ENCODE results near the gene KCTD15. TPM values are rescaled to one million over a fixed set of nuclear protein-coding genes. Genes with fewer than 3 reads are reported as not detected.

Gene KCTD15
- total RNA-seq, 2 experiments from 2014 or later, result 10.9 to 11.6 TPM

GRCh38 chr19:33758541-33759013 lies 38.1 kb upstream of the KCTD15 start:
- Mint-ChIP-seq H3K9me3 (no peaks in the 10 kb centered on the region), H3K27me3 (no peaks in the 10 kb centered on the region), H3K4me3 (no peak overlapping the region), H3K36me3 (ENCODE audit: low read depth) (no peaks in the 10 kb centered on the region), H3K4me1 (no peaks in the 10 kb centered on the region), H3K27ac (no peak overlapping the region)
- ChIA-PET CTCF (no interaction called here), POLR2A (no interaction called here)
- no peak for DNase-seq

DNA sequence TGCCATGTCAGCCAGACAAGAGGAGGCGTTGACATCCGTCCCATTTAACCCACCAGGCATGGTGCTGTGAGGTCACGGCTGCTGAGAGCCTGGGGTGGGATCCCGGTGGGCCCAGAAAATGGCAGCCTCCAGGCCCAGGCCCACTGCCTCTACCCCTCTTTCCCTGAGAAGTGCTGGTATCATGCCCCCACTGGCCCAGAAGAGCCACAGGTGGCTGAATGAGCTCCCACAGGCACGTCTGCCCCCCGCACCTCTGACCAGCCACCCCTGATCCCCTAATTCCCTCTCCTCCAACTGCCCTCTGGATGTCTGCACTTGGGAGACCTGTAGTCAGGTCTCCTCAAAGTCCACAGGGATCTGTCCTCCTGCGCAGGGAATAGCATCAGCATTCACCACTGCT lies 37.3 kb upstream of the KCTD15 start:
- Mint-ChIP-seq H3K4me3 (no peak overlapping the region), H3K36me3 (ENCODE audit: low read depth) (no peaks in the 10 kb centered on the region), H3K27me3 (no peaks in the 10 kb centered on the region), H3K9me3 (no peaks in the 10 kb centered on the region), H3K4me1 (no peaks in the 10 kb centered on the region), H3K27ac (no peak overlapping the region)
- ChIA-PET CTCF (no interaction called here), POLR2A (no interaction called here)
- DNase-seq, result no peak

- POLR2A ChIA-PET, result no interaction called here
- Mint-ChIP-seq H3K4me3 (no peak overlapping the region), H3K27ac (no peak overlapping the region), H3K36me3 (ENCODE audit: low read depth) (no peaks in the 10 kb centered on the region), H3K9me3 (no peaks in the 10 kb centered on the region), H3K27me3 (peaks cover 1% of the 10 kb centered on the region), H3K4me1 (no peaks in the 10 kb centered on the region)
- DNase-seq, result no peak
- CTCF ChIA-PET, result interaction anchor here (0.9 to 1.3 kb wide), 2 partner anchors 14 to 333 kb away, joined by 3 to 6 read pairs; no protein-coding TSS in a partner anchor
Observed at GRCh38 chr19:33763633-33764371, 32.9 kb upstream of the KCTD15 start.

- H3K4me1 Mint-ChIP-seq, result no peaks in the 10 kb centered on the region
Observed at GRCh38 chr19:33766623-33767022, 30.0 kb upstream of the KCTD15 start.

DNA sequence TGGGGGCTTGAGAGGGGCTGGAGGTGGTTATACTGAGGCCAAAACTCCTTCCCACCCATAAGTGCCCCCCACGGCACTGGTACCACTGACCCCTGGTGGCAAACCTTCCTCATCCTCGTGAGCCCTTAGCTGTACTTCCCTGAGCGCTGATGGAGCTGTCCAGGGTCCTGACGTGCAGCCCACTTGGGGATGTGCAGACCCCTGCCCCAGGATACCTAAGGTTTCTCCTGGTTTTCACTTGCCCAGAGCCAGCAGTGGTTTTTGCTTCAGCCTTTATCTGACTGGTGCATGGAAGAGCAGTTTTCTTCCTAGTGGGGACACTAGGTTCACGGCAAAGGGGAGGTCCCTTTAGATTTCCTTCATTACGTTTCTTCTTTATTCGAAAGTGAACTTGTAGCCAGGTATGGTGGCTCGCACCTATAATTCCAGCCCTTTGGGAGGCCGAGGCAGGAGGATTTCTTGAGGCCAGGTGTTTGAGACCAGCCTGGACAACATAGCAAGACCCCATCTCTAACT lies 28.7 kb upstream of the KCTD15 start:
- POLR2A ChIA-PET, result no interaction called here
- Mint-ChIP-seq H3K4me3 (no peak overlapping the region), H3K9me3 (no peaks in the 10 kb centered on the region), H3K27ac (no peak overlapping the region), H3K36me3 (ENCODE audit: low read depth) (no peaks in the 10 kb centered on the region), H3K4me1 (no peaks in the 10 kb centered on the region), H3K27me3 (peaks cover 1% of the 10 kb centered on the region)
- CTCF ChIA-PET, result interaction anchor here (0.6 to 2.9 kb wide), 3 partner anchors 10 to 353 kb away, joined by 3 to 15 read pairs (median 13); no protein-coding TSS in a partner anchor
- DNase-seq, result peak; percentile 31

More at GRCh38 chr19:33766623-33767022, 30.0 kb upstream of the KCTD15 start:
- H3K36me3 Mint-ChIP-seq (ENCODE audit: low read depth), result no peaks in the 10 kb centered on the region
- ChIA-PET CTCF (no interaction called here), POLR2A (no interaction called here)
- H3K9me3 Mint-ChIP-seq, result no peaks in the 10 kb centered on the region
- H3K27ac Mint-ChIP-seq, result no peak overlapping the region
- H3K4me3 Mint-ChIP-seq, result no peak overlapping the region
- peaks cover 1% of the 10 kb centered on the region for H3K27me3 Mint-ChIP-seq
- no peak for DNase-seq

- Mint-ChIP-seq H3K27ac (no peak overlapping the region), H3K4me3 (no peak overlapping the region), H3K36me3 (ENCODE audit: low read depth) (no peaks in the 10 kb centered on the region), H3K9me3 (no peaks in the 10 kb centered on the region), H3K4me1 (no peaks in the 10 kb centered on the region), H3K27me3 (peaks cover 1% of the 10 kb centered on the region)
- ChIA-PET POLR2A (no interaction called here), CTCF (interaction anchor here (1.6 to 2.9 kb wide), 3 partner anchors 8 to 353 kb away, joined by 8 to 15 read pairs (median 13); no protein-coding TSS in a partner anchor)
- DNase-seq, result no peak
Observed at GRCh38 chr19:33769208-33769607, 27.5 kb upstream of the KCTD15 start.

DNA sequence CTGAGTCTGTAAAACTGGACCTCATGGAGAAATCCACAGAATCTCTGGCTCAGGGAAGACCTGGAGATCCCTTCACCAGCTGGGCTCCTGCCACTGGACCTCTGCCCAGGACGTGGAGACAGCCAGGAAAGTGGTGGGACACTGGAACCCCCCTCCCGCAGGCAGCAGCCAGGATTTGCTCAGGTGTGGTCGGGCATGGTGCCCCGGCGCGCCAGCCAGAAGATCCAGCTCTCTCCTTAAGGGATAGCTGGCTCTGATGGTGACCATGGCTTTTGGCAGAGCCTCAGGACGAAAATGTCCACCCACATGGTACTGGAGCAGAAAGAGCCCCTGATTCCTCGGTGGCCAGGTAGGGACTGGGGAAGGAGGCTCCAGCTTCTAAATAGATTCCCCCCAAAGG lies 26.6 kb upstream of the KCTD15 start:
- Mint-ChIP-seq H3K27me3 (no peaks in the 10 kb centered on the region), H3K4me3 (no peak overlapping the region), H3K27ac (no peak overlapping the region), H3K36me3 (ENCODE audit: low read depth) (no peaks in the 10 kb centered on the region), H3K9me3 (no peaks in the 10 kb centered on the region), H3K4me1 (no peaks in the 10 kb centered on the region)
- ChIA-PET POLR2A (no interaction called here), CTCF (interaction anchor here (1.2 to 2.7 kb wide), 6 partner anchors 23 to 357 kb away, joined by 3 to 22 read pairs (median 12); no protein-coding TSS in a partner anchor)
- no peak for DNase-seq

DNA sequence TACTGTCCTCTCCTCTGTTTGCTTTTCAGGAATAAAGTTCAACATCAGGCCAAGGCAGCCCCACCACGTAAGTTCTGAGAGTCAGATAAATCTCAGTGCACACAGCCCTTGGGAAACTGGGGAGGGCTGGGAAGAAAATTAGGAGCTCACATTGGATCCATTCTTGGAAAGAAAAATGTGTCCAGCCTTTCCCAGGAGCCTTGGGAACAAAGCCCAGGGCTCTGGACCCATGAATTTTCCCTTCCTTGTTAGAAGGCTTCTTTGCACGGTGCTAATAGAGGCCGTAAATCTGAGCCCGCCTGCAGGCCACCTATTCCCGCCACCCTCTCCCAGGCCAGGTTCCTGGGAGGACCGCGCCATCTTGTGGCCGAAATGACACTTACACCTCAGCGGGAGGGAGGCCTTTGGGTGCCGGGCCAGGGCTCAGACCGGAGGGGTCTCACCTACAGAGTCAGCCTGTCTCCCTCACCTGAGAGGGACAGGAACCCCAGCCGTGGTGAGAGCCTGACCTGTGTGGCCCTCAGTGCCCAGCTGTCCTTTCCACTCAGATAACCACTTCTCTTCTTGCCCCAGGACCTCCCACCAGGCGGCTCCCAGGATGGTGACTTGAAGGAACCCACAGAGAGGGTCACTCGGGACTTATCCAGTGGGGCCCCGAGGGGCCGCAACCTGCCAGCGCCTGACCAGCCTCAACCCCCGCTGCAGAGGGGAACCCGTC lies 25.1 kb upstream of the KCTD15 start:
- H3K27me3 Mint-ChIP-seq, result no peaks in the 10 kb centered on the region
- no peak overlapping the region for H3K4me3 Mint-ChIP-seq
- H3K9me3 Mint-ChIP-seq, result no peaks in the 10 kb centered on the region
- no peak overlapping the region for H3K27ac Mint-ChIP-seq
- no peaks in the 10 kb centered on the region for H3K36me3 Mint-ChIP-seq (ENCODE audit: low read depth)
- H3K4me1 Mint-ChIP-seq, result no peaks in the 10 kb centered on the region
- peak; percentile 72 for DNase-seq
- ChIA-PET CTCF (interaction anchor here (0.7 to 2.6 kb wide), 5 partner anchors 250 to 355 kb away, joined by 3 to 22 read pairs (median 11); partner anchors contain the start of gene PEPD), POLR2A (no interaction called here)

DNA sequence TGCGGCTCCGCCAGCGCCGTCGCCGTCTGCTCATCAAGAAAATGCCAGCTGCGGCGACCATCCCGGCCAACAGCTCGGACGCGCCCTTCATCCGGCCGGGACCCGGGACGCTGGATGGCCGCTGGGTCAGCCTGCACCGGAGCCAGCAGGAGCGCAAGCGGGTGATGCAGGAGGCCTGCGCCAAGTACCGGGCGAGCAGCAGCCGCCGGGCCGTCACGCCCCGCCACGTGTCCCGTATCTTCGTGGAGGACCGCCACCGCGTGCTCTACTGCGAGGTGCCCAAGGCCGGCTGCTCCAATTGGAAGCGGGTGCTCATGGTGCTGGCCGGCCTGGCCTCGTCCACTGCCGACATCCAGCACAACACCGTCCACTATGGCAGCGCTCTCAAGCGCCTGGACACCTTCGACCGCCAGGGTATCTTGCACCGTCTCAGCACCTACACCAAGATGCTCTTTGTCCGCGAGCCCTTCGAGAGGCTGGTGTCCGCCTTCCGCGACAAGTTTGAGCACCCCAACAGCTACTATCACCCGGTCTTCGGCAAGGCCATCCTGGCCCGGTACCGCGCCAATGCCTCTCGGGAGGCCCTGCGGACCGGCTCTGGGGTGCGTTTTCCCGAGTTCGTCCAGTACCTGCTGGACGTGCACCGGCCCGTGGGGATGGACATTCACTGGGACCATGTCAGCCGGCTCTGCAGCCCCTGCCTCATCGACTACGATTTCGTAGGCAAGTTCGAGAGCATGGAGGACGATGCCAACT lies 24.4 kb upstream of the KCTD15 start:
- Mint-ChIP-seq H3K9me3 (no peaks in the 10 kb centered on the region), H3K27ac (no peak overlapping the region), H3K4me1 (no peaks in the 10 kb centered on the region), H3K4me3 (no peak overlapping the region), H3K27me3 (no peaks in the 10 kb centered on the region), H3K36me3 (ENCODE audit: low read depth) (no peaks in the 10 kb centered on the region)
- ChIA-PET POLR2A (no interaction called here), CTCF (interaction anchor here (1.3 to 2.6 kb wide), 4 partner anchors 340 to 356 kb away, joined by 3 to 22 read pairs (median 12); no protein-coding TSS in a partner anchor)
- no peak for DNase-seq

DNA sequence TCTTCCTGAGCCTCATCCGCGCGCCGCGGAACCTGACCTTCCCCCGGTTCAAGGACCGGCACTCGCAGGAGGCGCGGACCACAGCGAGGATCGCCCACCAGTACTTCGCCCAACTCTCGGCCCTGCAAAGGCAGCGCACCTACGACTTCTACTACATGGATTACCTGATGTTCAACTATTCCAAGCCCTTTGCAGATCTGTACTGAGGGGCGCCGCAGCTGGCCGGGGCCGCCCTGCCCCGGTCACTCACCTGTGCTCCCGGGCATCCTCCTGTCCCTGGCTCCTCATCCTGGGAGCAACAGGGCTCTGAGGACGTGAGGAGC lies 23.9 kb upstream of the KCTD15 start:
- no peaks in the 10 kb centered on the region for H3K27me3 Mint-ChIP-seq
- no peaks in the 10 kb centered on the region for H3K36me3 Mint-ChIP-seq (ENCODE audit: low read depth)
- H3K27ac Mint-ChIP-seq, result no peak overlapping the region
- no peak for DNase-seq
- no peak overlapping the region for H3K4me3 Mint-ChIP-seq
- H3K9me3 Mint-ChIP-seq, result no peaks in the 10 kb centered on the region
- CTCF ChIA-PET, result interaction anchor here (1.3 kb wide), 1 partner anchor 343 kb away, joined by 3 read pairs; no protein-coding TSS in a partner anchor
- H3K4me1 Mint-ChIP-seq, result no peaks in the 10 kb centered on the region
- POLR2A ChIA-PET, result no interaction called here

DNA sequence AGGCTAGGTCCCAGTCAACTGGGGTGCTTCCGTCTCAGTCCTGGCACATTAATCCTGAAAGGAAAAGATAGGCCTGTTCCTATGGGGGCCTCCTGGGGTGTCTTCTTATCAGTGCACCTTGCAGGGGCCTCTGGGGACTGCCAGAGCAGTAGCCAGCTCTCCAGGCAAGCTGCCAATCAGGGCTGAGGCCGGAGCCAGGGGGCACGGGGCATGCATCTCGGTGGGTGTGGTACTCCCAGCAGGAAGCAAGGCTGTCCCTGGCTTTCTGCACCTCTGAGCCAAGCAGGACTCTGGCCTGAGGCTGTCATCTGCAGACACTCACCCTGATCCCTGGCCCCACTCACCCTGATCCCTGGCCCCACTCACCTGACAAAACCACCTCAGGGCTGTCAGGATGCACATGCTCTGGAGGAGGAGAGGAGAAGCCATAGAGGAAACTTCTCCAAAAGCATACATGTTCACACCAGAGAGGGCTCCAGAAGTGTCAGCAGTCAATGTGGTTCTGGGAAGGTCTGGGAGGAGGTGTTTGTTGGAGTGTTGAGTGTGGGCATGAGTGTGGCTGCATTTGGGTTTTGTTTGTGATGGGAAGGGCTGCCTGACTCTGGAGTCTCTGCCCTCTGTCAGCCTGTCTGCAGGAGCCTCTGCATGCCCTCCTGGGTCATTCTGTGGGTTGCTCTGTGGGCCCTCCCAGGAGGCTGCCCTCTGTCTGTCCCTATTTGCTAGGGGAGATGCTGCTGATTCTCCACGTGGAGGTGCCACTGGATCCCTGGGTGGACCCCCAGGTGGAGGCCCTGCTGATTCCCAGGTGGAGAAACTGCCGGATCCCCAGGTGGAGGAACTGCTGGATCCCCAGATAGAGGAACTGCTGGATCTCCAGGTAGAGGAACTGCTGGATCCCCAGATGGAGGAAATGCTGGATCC lies 22.7 kb upstream of the KCTD15 start:
- no peaks in the 10 kb centered on the region for H3K36me3 Mint-ChIP-seq (ENCODE audit: low read depth)
- H3K27ac Mint-ChIP-seq, result no peak overlapping the region
- ChIA-PET CTCF (interaction anchor here (1.3 kb wide), 1 partner anchor 344 kb away, joined by 3 read pairs; no protein-coding TSS in a partner anchor), POLR2A (no interaction called here)
- H3K9me3 Mint-ChIP-seq, result no peaks in the 10 kb centered on the region
- H3K27me3 Mint-ChIP-seq, result peaks cover 5% of the 10 kb centered on the region
- DNase-seq, result no peak
- peaks cover 5% of the 10 kb centered on the region for H3K4me1 Mint-ChIP-seq
- no peak overlapping the region for H3K4me3 Mint-ChIP-seq

DNA sequence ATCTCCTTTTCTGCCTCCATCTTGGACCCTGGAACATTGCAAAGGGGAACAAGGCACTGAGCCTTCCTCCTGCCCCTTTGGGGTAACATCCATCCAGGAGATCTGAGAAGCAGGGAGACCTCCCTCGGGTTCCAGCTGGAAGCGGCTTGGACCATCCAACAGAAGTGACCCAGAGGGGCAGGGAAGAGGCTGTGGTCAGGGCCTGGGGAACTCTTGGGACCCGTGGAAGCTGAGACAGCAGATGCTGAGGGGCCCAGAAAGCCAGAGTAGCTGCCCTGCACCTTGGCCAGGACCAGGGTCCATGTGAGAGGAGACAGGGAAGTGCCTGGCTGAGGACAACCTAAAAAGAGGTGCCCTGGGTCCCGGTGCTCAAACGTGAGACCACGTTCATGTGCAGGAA lies 21.9 kb upstream of the KCTD15 start:
- POLR2A ChIA-PET, result no interaction called here
- peaks cover 7% of the 10 kb centered on the region for H3K4me1 Mint-ChIP-seq
- no peak overlapping the region for H3K27ac Mint-ChIP-seq
- no peaks in the 10 kb centered on the region for H3K9me3 Mint-ChIP-seq
- H3K36me3 Mint-ChIP-seq (ENCODE audit: low read depth), result no peaks in the 10 kb centered on the region
- CTCF ChIA-PET, result no interaction called here
- no peak overlapping the region for H3K4me3 Mint-ChIP-seq
- no peak for DNase-seq
- peaks cover 11% of the 10 kb centered on the region for H3K27me3 Mint-ChIP-seq
